CD4-positive, alpha-beta T cell treated with Interleukin-12 subunit alpha and Interleukin-12 subunit beta, for 1 hour (primary cell): ENCODE data around the gene TRAPPC5.

ENCODE experiments used
- DNase-seq: peaks from one replicate; pipeline ENCODE4 v3.0.0-alpha.2; 2020

TRAPPC5 gene

DNA sequence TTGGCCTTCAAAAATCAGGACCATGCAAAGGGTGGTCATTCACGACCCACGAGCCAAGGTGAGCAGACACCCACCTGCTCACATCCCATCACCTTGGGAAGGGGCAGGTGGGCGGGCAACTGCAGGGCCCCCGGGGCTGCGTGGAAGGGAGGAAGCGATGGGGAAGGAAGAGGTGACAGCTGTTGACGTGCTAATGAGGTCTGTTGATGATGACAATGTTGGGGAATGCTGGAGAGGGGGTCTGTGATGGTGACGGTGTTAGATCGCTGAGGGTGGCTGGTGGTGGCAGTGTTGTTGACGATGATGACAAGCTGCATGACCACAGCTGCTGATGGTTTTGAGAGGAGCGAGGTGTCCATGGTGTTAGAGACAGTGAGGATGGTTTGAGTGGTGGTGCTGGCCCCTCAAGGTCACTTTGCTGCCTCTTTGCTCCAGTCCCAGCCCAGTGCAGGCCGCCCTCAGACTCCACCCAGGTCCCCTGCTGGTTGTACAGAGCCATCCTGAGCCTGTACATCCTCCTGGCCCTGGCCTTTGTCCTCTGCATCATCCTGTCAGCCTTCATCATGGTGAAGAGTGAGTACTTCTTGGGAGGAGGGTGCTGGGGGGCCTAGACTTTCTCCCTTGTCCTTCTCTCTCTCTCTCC, 2.8 kb upstream of the TRAPPC5 start:
- DNase-seq, result no peak

DNA sequence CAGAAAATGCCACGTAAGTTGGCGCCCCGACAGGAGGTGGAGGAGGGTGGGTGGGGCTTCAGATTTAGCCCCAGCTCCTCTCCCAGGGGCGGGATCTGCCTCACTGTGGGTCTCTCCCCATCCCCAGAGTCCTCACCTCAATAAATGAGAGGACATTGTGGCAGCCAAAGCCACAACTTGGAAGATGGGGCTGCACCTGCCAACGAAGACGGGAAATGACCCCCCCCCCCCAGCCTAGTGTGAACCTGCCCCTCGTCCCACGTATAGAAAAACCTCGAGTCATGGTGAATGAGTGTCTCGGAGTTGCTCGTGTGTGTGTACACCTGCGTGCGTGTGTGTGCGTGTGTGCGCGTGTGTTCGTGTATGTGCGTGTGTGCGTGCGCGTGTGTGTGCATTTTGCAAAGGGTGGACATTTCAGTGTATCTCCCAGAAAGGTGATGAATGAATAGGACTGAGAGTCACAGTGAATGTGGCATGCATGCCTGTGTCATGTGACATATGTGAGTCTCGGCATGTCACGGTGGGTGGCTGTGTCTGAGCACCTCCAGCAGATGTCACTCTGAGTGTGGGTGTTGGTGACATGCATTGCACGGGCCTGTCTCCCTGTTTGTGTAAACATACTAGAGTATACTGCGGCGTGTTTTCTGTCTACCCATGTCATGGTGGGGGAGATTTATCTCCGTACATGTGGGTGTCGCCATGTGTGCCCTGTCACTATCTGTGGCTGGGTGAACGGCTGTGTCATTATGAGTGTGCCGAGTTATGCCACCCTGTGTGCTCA, 1.5 kb upstream of the TRAPPC5 start:
- peak; percentile 80 for DNase-seq

GRCh38 chr19:7679771-7680605, 645 bp upstream of the TRAPPC5 start:
- DNase-seq, result no peak

DNA sequence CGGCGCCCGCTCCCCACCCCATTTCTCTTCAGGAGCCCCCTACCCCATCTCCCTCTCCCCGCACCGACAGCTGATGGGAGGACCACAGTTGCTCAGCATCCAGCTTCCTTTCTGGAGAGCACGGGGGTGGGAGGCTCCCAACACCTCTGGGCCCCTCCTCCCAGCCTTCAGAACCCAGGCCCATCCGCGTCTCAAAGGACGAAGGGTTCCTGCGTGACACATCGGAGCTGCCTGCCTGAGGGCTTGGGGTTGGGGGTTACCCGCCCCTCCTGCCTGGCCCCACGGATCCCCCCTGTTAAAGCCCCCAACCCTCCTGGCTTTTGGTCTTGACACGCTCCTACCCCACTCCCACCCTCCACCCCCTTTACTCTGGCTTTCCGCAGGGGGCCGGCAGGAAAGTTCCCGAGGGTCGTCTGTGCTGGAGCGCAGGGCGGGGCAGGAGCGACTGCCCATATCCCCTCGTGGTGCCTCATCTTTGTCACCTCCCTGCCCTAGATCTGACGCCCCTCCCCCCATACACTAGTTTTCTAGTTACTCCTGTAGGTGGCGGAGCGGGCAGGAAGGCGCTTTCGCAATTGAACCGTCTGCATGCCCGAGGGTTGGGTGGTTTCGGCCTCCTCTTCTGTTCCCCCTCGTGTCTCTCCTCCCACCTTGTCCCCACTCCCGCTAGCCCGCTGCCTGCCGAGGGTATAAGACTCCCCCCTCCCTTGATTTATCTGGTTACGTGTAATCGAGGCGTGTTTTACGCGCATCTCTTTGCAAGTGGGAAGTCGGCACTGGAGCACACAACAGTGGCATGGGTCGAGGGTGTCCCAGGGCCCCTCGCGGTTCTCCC, 924 bp downstream of the TRAPPC5 start:
- peak; percentile 88 for DNase-seq

DNA sequence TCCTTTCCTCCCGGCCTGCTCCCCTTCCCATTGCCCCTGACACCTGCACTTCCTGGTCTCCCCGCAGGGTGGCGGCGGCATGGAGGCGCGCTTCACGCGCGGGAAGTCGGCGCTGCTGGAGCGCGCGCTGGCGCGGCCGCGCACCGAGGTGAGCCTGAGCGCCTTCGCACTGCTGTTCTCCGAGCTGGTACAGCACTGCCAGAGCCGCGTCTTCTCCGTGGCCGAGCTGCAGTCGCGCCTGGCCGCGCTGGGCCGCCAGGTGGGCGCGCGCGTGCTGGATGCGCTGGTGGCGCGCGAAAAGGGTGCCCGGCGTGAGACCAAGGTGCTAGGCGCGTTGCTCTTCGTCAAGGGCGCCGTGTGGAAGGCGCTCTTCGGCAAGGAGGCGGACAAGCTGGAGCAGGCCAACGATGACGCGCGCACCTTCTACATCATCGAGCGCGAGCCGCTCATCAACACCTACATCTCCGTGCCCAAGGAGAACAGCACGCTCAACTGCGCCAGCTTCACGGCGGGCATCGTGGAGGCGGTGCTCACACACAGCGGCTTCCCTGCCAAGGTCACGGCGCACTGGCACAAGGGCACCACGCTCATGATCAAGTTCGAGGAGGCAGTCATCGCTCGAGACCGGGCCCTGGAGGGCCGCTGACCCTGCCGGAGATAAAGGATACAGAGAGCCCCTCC, 1.7 kb downstream of the TRAPPC5 start:
- DNase-seq, result no peak

DNA sequence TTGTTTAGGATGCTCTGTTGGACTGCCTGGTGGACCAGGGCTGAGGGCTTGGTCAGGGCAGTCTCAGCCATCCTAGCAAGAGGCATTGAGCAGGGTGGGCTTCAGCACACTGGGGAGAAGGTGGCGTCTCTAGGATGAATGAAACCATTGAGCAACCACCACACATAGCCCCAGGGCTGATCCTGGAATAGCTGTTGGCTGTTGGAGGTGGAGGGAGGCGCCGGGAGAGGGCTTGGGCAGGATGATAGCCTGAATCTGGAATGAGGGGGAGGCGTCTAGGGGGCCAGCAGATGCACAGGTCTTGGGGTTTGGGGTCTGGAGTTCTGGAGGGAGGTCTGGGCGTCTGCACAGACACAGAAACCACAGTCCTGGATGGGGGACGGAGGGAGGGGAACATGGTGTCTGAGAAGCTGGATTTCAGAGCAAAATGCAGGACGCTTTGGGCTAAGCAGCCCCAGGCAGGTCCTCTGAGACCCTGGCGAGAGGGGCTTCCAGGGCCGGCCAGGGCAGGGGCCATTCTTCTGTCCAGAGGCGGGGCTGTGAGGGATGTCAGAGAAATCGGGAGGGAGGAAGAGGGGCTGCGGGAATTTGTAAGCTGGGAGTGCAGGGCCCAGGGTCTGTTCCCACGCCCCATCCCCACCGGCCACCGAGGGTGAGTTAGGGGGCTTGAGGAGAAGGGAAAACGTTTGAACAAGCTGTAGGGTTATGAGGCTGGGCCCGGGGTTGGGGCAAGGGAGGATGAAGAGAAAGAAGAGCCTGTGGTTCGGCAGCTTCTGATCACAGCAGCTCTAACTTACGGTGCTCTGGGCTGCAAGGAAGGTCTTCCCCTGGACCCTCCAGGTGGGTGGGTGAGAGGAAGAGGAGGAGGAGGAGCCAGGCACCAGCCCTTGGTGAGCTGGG, 5.2 kb downstream of the TRAPPC5 start:
- no peak for DNase-seq

- DNase-seq, result no peak
These were observed 6.5 kb downstream of the TRAPPC5 start for GRCh38 chr19:7687177-7687576.

DNA sequence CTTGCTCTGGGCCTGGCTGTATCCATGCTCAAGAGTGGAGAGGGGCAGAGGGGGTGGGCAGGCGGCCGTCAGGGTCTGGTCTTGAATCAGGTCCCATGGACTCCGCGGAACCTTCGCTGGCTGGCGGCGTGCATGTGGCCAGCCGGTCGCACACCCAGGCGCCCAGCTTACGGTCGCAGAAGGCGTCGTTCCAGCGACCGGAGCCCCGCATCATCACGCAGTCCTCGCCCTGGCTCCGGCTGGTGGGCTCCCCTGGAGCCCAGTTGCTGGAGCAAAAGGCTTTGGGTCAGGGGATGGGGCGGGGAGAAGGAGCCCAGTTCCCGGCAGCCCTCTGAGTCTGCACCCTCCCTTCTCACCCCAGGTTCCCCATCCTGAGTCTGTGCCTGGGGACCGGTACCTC, 8.5 kb downstream of the TRAPPC5 start:
- no peak for DNase-seq

- peak; percentile 45 for DNase-seq
These were observed 10.2 kb downstream of the TRAPPC5 start for GRCh38 chr19:7690779-7691258.

DNA sequence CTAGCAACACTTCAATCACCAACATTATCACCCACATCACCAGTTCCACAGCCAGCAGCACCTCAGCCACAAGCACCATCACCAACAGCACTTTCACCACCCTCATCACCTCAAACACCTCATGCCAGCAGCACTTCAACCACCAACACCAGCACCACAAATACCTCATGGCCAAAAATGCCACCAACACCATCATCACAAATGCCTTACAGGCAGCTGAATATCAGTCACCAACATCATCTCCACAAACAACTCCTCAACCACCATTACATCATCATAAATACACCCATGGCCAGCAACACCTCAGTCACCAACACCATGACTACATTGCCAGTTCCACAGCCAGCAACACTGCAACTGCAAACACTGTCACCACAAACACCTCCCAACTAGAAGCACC, 10.9 kb downstream of the TRAPPC5 start:
- peak; percentile 44 for DNase-seq

- peak; percentile 41 for DNase-seq
These were observed 11.9 kb downstream of the TRAPPC5 start for GRCh38 chr19:7692417-7693088.

DNA sequence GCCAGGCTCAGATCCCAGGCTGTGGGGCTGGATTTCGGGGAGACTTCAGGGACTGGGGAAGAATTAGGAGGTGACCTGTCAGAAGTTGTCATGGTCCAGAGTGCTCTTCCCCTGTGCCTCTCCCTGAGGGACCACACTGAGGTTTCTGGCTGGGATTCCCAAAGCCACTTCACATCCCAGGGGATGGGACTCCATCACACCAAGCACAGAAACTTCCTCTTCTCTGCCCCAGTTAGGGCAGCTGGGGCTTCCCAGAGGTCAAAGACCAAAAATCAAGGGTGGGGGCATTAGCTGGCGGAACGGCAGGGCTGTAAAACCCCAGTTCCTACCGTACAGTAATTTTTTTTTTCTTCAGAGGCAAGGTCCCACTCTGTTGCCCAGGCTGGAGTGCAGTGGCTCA, 13.9 kb downstream of the TRAPPC5 start:
- DNase-seq, result no peak

DNA sequence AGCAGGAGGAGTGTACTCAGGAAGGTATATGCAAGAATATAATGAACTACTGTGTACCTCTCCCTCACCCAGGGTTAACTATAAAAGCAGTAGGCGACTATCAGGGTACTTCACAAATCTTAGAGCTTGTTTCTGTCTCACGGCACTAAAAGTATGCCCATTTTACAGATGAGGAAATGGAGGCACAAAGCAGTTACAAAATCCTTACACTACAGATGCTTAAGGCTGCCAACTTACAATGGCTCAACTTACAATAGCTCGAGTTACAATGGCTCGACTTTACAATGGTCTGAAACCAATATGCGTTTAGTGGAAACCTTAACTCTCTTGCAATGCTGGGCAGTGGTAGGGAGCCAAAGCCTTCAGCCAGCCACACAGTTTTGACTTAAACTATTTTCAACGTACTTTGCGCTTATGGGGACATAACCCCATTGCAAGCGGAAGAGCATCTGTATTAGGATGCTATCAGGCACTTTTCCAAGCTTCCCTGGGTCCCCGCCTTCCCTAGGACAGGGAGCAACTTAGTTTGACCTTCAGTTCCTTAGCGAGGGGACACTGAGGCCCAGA, 17.2 kb downstream of the TRAPPC5 start:
- DNase-seq, result no peak

DNA sequence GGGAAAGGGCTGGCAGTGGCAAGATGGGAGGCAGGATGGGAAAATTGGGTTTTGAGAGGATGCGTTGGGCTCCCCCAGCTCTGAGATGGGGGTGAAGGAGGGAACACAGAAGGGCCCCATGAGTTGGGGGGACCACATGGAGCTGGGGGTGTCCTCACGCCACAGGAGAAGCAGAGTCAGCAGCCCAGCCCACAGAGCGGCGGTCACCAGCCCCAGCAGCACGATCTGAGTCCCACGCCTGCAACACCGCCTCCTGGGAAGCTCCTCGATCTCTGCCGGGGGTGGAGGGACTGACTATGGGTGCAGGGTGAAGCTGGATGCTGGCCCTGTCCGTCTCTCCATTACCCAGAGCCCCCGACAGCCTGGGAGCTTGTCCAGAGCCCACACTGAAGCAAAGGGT, 17.9 kb downstream of the TRAPPC5 start:
- no peak for DNase-seq

DNA sequence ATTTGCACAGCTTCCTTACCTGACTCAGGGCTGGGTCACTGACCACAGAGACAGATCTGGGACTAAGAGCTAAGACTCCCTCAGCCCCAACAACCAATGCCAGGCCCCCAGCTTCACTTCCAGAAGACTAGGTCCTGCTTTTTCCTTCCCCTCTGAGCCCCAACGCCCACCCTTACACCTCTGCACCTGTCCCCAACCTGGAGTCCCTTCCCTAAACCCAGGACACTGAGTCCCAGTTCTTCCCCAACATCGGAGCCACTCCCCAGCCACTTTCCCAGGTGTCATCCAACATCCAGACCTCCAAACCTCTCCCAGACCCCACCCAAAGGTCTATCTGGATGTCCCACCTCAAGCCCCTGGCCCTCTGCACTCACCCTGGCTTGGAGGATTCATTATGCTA, 18.4 kb downstream of the TRAPPC5 start:
- no peak for DNase-seq

GRCh38 chr19:7699417-7700401, 19.1 kb downstream of the TRAPPC5 start:
- DNase-seq, result no peak

- no peak for DNase-seq
These were observed 20.5 kb downstream of the TRAPPC5 start for GRCh38 chr19:7701049-7701653.
